Right atrium auricular region (tissue), 2 donors: ENCODE measurements around the gene LMO7. TPM values are rescaled to one million over a fixed set of nuclear protein-coding genes. Genes with fewer than 3 reads are reported as not detected.

Experiments
- DNase-seq: peaks from one replicate; pipeline ENCODE4 v3.0.0-alpha.2; 2019; ENCODE audit warnings: low spot score
- H3K27ac ChIP-seq, 2 donors: fragments of 200-600 bp; sonication (generic); 1 replicate in 1 of 2; 2 replicates in 1 of 2; pipeline ENCODE4 v1.5.1; 2016 to 2019
- H3K27me3 ChIP-seq, 2 donors: fragments of 200-600 bp; sonication (generic); one replicate each; pipeline versions ENCODE4 v1.5.1 to v1.6.0; 2017 to 2019
- H3K36me3 ChIP-seq: fragments of 200-600 bp; sonication (generic); one replicate; pipeline ENCODE4 v1.5.1; 2016
- H3K4me1 ChIP-seq, 2 donors: fragments of 200-600 bp; sonication (generic); one replicate each; pipeline versions ENCODE4 v1.5.1 to v1.6.0; 2017 to 2019
- H3K4me3 ChIP-seq, 2 donors: fragments of 200-600 bp; sonication (generic); 1 replicate in 1 of 2; 2 replicates in 1 of 2; pipeline ENCODE4 v1.5.1; 2017 to 2019; ENCODE audit warnings: mild to moderate bottlenecking in 1 of 2, moderate library complexity in 1 of 2
- H3K9me3 ChIP-seq, 2 donors: fragments of 200-600 bp; sonication (generic); one replicate each; pipeline ENCODE4 v1.5.1; 2019
- CTCF ChIP-seq, 2 donors: fragments of 200-600 bp; sonication (generic); IDR thresholded peaks; one replicate each; pipeline ENCODE4 v1.5.1; 2019; ENCODE audit warnings: antibody characterized with exemption in 2 of 2
- total RNA-seq, 2 donors: library from RNA; depleted of rRNA; stranded (reverse); fragments of >200 nt; gene quantifications; one replicate each; pipeline ENCODE4 v1.1.0, GENCODE V29; 2016

Gene LMO7
- total RNA-seq, 2 donors from 2014 or later = 319 to 484 TPM

- no peak for TF ChIP-seq CTCF (IDR thresholded peaks at IDR 0.05)
- no peak overlapping the region for H3K4me3 ChIP-seq
- H3K27ac ChIP-seq = no peak overlapping the region
- no peaks in the 10 kb centered on the region for H3K9me3 ChIP-seq
- no peaks in the 10 kb centered on the region for H3K27me3 ChIP-seq
- H3K36me3 ChIP-seq = no peaks in the 10 kb centered on the region
- H3K4me1 ChIP-seq = no peaks in the 10 kb centered on the region
- no peak for DNase-seq
Observed at GRCh38 chr13:75610466-75610865, 25.7 kb upstream of the LMO7 start.

- Histone ChIP-seq H3K4me3 (no peak overlapping the region), H3K27ac (no peak overlapping the region), H3K27me3 (no peaks in the 10 kb centered on the region), H3K36me3 (no peaks in the 10 kb centered on the region), H3K9me3 (no peaks in the 10 kb centered on the region), H3K4me1 (no peaks in the 10 kb centered on the region)
- no peak for DNase-seq
- TF ChIP-seq CTCF (IDR thresholded peaks at IDR 0.05) = no peak
Observed at GRCh38 chr13:75612354-75612753, 23.8 kb upstream of the LMO7 start.

GRCh38 chr13:75617230-75617629 is 18.9 kb upstream of the LMO7 start:
- H3K9me3 ChIP-seq = no peaks in the 10 kb centered on the region
- no peak for TF ChIP-seq CTCF (IDR thresholded peaks at IDR 0.05)
- no peak for DNase-seq
- no peak overlapping the region for H3K27ac ChIP-seq
- no peaks in the 10 kb centered on the region for H3K27me3 ChIP-seq
- no peaks in the 10 kb centered on the region for H3K4me1 ChIP-seq
- H3K36me3 ChIP-seq = no peaks in the 10 kb centered on the region
- H3K4me3 ChIP-seq = no peak overlapping the region

- no peaks in the 10 kb centered on the region for H3K27me3 ChIP-seq
- no peak overlapping the region for H3K27ac ChIP-seq
- no peaks in the 10 kb centered on the region for H3K4me1 ChIP-seq
- no peaks in the 10 kb centered on the region for H3K36me3 ChIP-seq
- no peak for DNase-seq
- TF ChIP-seq CTCF (IDR thresholded peaks at IDR 0.05) = no peak
- H3K4me3 ChIP-seq = no peak overlapping the region
- H3K9me3 ChIP-seq = no peaks in the 10 kb centered on the region
Observed at GRCh38 chr13:75618308-75618707, 17.8 kb upstream of the LMO7 start.

GRCh38 chr13:75620020-75620419 is 16.1 kb upstream of the LMO7 start:
- H3K4me3 ChIP-seq = no peak overlapping the region
- no peaks in the 10 kb centered on the region for H3K4me1 ChIP-seq
- H3K36me3 ChIP-seq = no peaks in the 10 kb centered on the region
- H3K27me3 ChIP-seq = no peaks in the 10 kb centered on the region
- H3K27ac ChIP-seq = no peak overlapping the region
- H3K9me3 ChIP-seq = no peaks in the 10 kb centered on the region
- DNase-seq = no peak
- no peak for TF ChIP-seq CTCF (IDR thresholded peaks at IDR 0.05)

- Histone ChIP-seq H3K9me3 (no peaks in the 10 kb centered on the region), H3K27me3 (no peaks in the 10 kb centered on the region), H3K36me3 (no peaks in the 10 kb centered on the region), H3K27ac (no peak overlapping the region), H3K4me1 (no peaks in the 10 kb centered on the region), H3K4me3 (no peak overlapping the region)
- DNase-seq = no peak
- no peak for TF ChIP-seq CTCF (IDR thresholded peaks at IDR 0.05)
Observed at GRCh38 chr13:75621147-75621546, 15.0 kb upstream of the LMO7 start.
